ENCODE data around the gene KCTD1.

KCTD1 gene

GRCh38 chr18:26549263-26550094, 1.1 kb upstream of the KCTD1 start:
- no peak for DNase-seq

- peak; percentile 9 for DNase-seq
Measured at GRCh38 chr18:26547646-26548414, 523 bp downstream of the KCTD1 start.

- no peak for DNase-seq
Measured at GRCh38 chr18:26546875-26547645, 1.3 kb downstream of the KCTD1 start.

GRCh38 chr18:26546170-26546874, 2.0 kb downstream of the KCTD1 start:
- no peak for DNase-seq

GRCh38 chr18:26545335-26546123, 2.8 kb downstream of the KCTD1 start:
- DNase-seq, result no peak

- DNase-seq, result no peak
Measured at GRCh38 chr18:26544451-26544850, 3.9 kb downstream of the KCTD1 start.

- no peak for DNase-seq
Measured at GRCh38 chr18:26543373-26543772, 5.0 kb downstream of the KCTD1 start.

- DNase-seq, result no peak
Measured at GRCh38 chr18:26540043-26540628, 8.2 kb downstream of the KCTD1 start.

- no peak for DNase-seq
Measured at GRCh38 chr18:26538524-26538923, 9.8 kb downstream of the KCTD1 start.

GRCh38 chr18:26536664-26537063, 11.7 kb downstream of the KCTD1 start:
- no peak for DNase-seq

GRCh38 chr18:26536032-26536431, 12.3 kb downstream of the KCTD1 start:
- DNase-seq, result no peak

GRCh38 chr18:26535630-26536029, 12.7 kb downstream of the KCTD1 start:
- DNase-seq, result no peak

GRCh38 chr18:26532367-26533340, 15.7 kb downstream of the KCTD1 start:
- DNase-seq, result no peak

GRCh38 chr18:26531605-26532298, 16.6 kb downstream of the KCTD1 start:
- DNase-seq, result no peak

- DNase-seq, result no peak
Measured at GRCh38 chr18:26526966-26527234, 21.5 kb downstream of the KCTD1 start.

- no peak for DNase-seq
Measured at GRCh38 chr18:26526128-26526965, 22.0 kb downstream of the KCTD1 start.

- no peak for DNase-seq
Measured at GRCh38 chr18:26524504-26525351, 23.6 kb downstream of the KCTD1 start.

GRCh38 chr18:26524002-26524401, 24.4 kb downstream of the KCTD1 start:
- no peak for DNase-seq
